SW 1271 (cell line): ENCODE measurements around the gene PSMB11.

ENCODE experiments used
- DNase-seq, 2 experiments: peaks; one replicate each; lab custom pipeline; 2025; lab: John Stamatoyannopoulos, UW

Gene PSMB11

GRCh38 chr14:23089498-23090253 is 47.7 kb downstream of the PSMB11 start:
- DNase-seq: no peak

- no peak for DNase-seq
Measured at GRCh38 chr14:23090254-23090636, 48.2 kb downstream of the PSMB11 start.

DNA sequence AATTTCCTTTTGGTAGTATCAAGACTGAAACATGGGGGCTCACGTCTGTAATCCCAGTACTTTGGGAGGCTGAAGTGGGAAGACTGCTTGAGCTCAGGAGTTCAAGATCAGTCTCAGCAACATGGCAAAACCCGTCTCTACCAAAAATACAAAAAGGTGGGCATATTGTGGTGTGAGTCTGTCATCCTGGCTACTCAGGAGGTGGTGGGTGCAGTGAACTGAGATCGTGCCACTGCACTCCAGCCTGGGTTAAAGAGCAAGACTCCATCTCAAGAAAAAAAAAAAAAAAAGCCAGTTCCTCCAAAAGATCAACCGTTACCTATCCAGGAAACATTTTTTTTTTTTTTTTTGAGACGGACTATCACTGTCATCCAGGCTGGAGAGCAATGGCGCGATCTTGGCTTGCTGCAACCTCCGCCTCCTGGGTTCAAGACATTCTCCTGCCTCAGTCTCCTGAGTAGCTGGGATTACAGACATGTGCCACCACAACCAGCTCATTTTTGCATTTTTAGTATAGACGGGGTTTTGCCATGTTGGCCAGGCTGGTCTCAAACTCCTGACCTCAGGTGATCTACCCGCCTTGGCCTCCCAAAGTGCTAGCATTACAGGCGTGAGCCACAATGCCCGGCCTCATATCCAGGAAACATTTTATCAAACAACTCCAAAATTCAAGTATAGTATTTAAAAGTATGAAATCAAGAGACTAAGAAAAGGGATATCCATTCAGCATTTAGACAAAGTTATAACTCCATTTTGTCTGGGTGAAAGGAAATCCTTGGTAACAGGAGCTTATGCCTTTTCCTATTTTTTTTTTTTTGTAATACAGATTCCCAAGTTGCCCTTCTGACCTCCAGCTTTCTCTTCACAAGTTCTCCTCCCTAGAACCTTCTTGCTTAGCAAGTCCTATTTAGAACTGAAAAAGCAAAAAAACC is 49.5 kb downstream of the PSMB11 start:
- no peak for DNase-seq

DNA sequence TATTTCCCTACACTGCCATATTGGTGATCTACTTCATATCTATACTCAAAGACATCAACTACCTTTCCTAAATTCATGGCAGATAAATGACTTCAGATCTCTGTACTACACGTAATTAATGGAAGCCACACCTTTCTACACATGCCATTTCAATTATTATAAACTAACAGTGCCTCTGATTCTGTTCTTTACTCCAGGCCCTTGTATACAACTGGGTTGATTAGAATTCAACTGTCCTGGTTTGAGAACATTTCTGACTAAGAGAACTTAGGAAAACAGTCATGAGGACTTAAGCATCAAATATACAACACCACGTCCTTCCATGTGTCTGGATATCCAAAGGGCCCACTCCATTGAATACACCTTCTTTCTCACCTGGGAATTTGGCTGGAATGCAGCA is 51.1 kb downstream of the PSMB11 start:
- DNase-seq: no peak

DNA sequence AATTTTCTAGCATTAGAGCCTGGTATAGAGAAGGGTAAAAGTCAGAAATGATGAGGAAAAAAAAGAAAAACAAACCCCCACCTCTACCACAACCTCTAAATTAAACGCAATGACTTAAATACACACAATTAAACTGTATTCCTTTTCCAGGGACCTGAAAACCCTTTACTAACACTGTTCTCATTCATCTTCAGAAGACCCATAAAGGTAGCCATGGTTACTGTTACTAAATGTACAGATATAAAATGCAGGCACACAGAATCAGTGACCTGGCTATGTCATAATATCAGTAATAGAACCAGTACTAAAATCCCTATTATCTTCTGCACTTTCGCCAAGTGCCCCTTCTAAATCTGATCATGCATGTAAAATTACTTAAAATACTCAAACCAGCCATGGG is 51.5 kb downstream of the PSMB11 start:
- no peak for DNase-seq
